ENCODE data around the gene CUL1. TPM values are rescaled to one million over a fixed set of nuclear protein-coding genes. Genes with fewer than 3 reads are reported as not detected.

Gene CUL1
- total RNA-seq, 1 experiment from 2014 or later = 43.6 TPM

DNA sequence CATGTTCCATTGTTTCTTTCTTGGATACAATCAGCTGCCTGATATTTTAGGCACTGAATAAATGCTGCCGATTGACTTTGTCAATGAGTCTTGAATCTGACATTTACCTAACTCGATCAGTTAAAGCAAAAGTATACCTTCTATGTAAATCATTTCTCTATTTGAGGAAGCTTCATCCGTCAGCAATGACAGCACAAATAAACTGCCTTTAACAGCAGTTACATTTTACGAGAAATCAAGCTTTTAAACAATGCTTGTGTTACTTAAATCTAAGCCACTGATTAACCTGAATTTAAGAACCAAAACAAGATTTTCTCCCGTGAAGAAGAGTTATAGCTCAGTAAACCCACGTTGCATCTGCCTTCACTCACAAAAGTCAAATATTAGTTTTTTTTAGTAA, 71.3 kb downstream of the CUL1 start:
- no peak overlapping the region for H3K27ac ChIP-seq (ENCODE audit: low read length)
- H3K9ac ChIP-seq (ENCODE audit: low read length) = no peak overlapping the region
- no peaks in the 10 kb centered on the region for H3K9me3 ChIP-seq (ENCODE audit: low read length)
- no peaks in the 10 kb centered on the region for H3F3A ChIP-seq (ENCODE audit: low read length, unreplicated experiment)
- CTCF ChIA-PET = no interaction called here
- no peak for ATAC-seq
- peaks cover 17% of the 10 kb centered on the region for H3K4me1 ChIP-seq (ENCODE audit: insufficient read depth, low read length)
- no peak for DNase-seq
- no peaks in the 10 kb centered on the region for H3K27me3 ChIP-seq (ENCODE audit: low read length)
- no peak overlapping the region for H3K4me3 ChIP-seq (ENCODE audit: low read length)
- no peaks in the 10 kb centered on the region for H4K20me1 ChIP-seq (ENCODE audit: low read length)
- TF ChIP-seq, protein P1, sequence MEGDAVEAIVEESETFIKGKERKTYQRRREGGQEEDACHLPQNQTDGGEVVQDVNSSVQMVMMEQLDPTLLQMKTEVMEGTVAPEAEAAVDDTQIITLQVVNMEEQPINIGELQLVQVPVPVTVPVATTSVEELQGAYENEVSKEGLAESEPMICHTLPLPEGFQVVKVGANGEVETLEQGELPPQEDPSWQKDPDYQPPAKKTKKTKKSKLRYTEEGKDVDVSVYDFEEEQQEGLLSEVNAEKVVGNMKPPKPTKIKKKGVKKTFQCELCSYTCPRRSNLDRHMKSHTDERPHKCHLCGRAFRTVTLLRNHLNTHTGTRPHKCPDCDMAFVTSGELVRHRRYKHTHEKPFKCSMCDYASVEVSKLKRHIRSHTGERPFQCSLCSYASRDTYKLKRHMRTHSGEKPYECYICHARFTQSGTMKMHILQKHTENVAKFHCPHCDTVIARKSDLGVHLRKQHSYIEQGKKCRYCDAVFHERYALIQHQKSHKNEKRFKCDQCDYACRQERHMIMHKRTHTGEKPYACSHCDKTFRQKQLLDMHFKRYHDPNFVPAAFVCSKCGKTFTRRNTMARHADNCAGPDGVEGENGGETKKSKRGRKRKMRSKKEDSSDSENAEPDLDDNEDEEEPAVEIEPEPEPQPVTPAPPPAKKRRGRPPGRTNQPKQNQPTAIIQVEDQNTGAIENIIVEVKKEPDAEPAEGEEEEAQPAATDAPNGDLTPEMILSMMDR (conservative IDR thresholded peaks at IDR 0.05; ENCODE audit: low read depth, low read length) = no peak
- TF ChIP-seq EZH2phosphoT487 (IDR thresholded peaks at IDR 0.05; ENCODE audit: borderline replicate concordance, low read length) = no peak
- TF ChIP-seq EZH2 (IDR thresholded peaks at IDR 0.05; ENCODE audit: low read length, unreplicated experiment) = no peak
- H3K4me2 ChIP-seq (ENCODE audit: low read length) = no peak overlapping the region
- no peaks in the 10 kb centered on the region for H3K9me2 ChIP-seq (replicated peaks; ENCODE audit: low read length)
- POLR2A ChIA-PET (ENCODE audit: unreplicated experiment) = no interaction called here
- no TSS peak for BruUV-seq (replicated peaks)
- intact Hi-C loops (cut with micrococcal nuclease) = loop anchor here (5.0 kb wide), 1 partner anchor 68 kb away; no protein-coding TSS in a partner anchor
- peaks cover 8% of the 10 kb centered on the region for H3K79me2 ChIP-seq (ENCODE audit: low read length)
- peaks cover 38% of the 10 kb centered on the region for H3K36me3 ChIP-seq (ENCODE audit: low read depth, low read length)
- H2AFZ ChIP-seq (ENCODE audit: low read length) = no peak overlapping the region

DNA sequence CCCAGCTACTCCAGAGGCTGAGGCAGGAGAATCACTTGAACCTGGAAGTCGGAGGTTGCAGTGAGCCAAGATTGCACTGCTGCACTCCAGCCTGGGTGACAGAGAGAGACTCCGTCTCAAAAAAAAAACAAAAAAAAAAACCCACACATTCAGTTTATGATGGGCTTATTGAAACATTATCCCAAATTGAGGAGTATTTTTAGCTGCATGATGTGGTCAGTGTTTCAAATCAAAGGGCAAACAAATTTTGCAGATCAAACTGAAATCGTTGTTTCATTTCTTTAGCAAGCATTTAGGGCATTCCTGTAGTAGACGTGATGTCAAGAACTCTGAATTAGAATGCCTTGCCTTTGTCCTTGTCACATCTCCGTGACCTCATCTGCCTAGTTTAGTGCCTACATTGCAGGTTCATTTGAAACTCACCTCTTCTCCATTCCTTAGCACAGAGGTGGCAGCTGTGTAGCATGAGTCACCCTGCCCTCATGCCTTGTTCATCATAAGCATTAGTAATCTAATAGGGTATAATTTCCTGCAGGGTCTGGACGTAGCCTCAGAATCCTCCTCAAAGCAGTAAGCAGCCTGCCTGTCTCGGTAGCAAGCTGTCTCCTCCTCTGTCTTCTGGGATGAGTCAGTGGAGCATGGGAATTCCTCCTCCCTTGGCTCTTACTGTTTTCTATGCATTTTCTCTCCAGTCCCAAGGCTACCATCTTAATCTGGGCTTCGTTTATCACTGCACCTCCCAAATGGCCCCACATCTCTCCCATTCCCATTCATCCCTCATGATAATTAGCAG, 73.8 kb downstream of the CUL1 start:
- Histone ChIP-seq H3K27me3 (ENCODE audit: low read length) (no peaks in the 10 kb centered on the region), H3K4me2 (ENCODE audit: low read length) (peak overlapping the region; percentile 41), H3K9me2 (replicated peaks; ENCODE audit: low read length) (no peaks in the 10 kb centered on the region), H2AFZ (ENCODE audit: low read length) (no peak overlapping the region), H3K9me3 (ENCODE audit: low read length) (no peaks in the 10 kb centered on the region), H3K4me3 (ENCODE audit: low read length) (no peak overlapping the region), H3K4me1 (ENCODE audit: insufficient read depth, low read length) (peaks cover 17% of the 10 kb centered on the region), H3K9ac (ENCODE audit: low read length) (no peak overlapping the region), H3F3A (ENCODE audit: low read length, unreplicated experiment) (no peaks in the 10 kb centered on the region), H3K79me2 (ENCODE audit: low read length) (peaks cover 8% of the 10 kb centered on the region), H3K27ac (ENCODE audit: low read length) (peak overlapping the region; percentile 57), H3K36me3 (ENCODE audit: low read depth, low read length) (peaks cover 31% of the 10 kb centered on the region), H4K20me1 (ENCODE audit: low read length) (no peaks in the 10 kb centered on the region)
- peak; percentile 99 for ATAC-seq
- POLR2A ChIA-PET (ENCODE audit: unreplicated experiment) = interaction anchor here (0.6 kb wide), 1 partner anchor 164 kb away, joined by 11 read pairs; no protein-coding TSS in a partner anchor
- CTCF ChIA-PET = interaction anchor here (1.1 kb wide), 1 partner anchor 84 kb away, joined by 4 read pairs; no protein-coding TSS in a partner anchor
- BruUV-seq (replicated peaks) = no TSS peak
- TF ChIP-seq EZH2phosphoT487 (IDR thresholded peaks at IDR 0.05; ENCODE audit: borderline replicate concordance, low read length) (no peak), EZH2 (IDR thresholded peaks at IDR 0.05; ENCODE audit: low read length, unreplicated experiment) (no peak)
- TF ChIP-seq, protein P1 (conservative IDR thresholded peaks at IDR 0.05; ENCODE audit: low read depth, low read length) = no peak
- DNase-seq = peak; percentile 92
- intact Hi-C loops (cut with micrococcal nuclease) = loop anchor here (1.0 to 5.0 kb wide), 2 partner anchors 70 to 197 kb away; no protein-coding TSS in a partner anchor

DNA sequence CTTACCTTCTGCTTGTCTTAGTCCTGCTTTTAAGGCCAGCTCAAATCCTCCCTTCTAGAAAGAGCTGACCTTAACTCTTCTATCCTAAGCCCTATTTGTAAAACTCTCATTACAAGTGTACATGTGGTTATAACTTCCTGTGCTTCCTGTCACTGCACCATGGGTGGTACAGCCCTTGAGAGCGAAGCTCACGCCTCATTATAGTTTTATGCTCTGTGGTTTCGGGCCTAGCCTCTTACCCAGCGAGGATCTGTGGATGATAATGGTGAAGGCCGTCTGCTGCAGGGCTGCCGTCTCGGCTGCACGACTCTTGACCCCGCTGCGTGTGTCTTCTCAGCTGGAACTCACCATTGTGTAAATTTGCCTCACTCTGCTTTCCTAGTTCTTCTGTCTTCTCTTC, 74.6 kb downstream of the CUL1 start:
- H3K9me2 ChIP-seq (replicated peaks; ENCODE audit: low read length) = no peaks in the 10 kb centered on the region
- peak overlapping the region; percentile 41; the same call in 1 of the 2 replicates for H3K4me2 ChIP-seq (ENCODE audit: low read length)
- peaks cover 17% of the 10 kb centered on the region for H3K4me1 ChIP-seq (ENCODE audit: insufficient read depth, low read length)
- intact Hi-C loops (cut with micrococcal nuclease) = loop anchor here (5.0 kb wide), 1 partner anchor 71 kb away; no protein-coding TSS in a partner anchor
- no peaks in the 10 kb centered on the region for H3F3A ChIP-seq (ENCODE audit: low read length, unreplicated experiment)
- BruUV-seq (replicated peaks) = no TSS peak
- peaks cover 29% of the 10 kb centered on the region for H3K36me3 ChIP-seq (ENCODE audit: low read depth, low read length)
- DNase-seq = no peak
- H3K9ac ChIP-seq (ENCODE audit: low read length) = no peak overlapping the region
- no peaks in the 10 kb centered on the region for H4K20me1 ChIP-seq (ENCODE audit: low read length)
- peaks cover 8% of the 10 kb centered on the region for H3K79me2 ChIP-seq (ENCODE audit: low read length)
- no peak overlapping the region for H2AFZ ChIP-seq (ENCODE audit: low read length)
- CTCF ChIA-PET = interaction anchor here (1.1 kb wide), 1 partner anchor 83 kb away, joined by 4 read pairs; no protein-coding TSS in a partner anchor
- POLR2A ChIA-PET (ENCODE audit: unreplicated experiment) = no interaction called here
- H3K27me3 ChIP-seq (ENCODE audit: low read length) = no peaks in the 10 kb centered on the region
- ATAC-seq = no peak
- H3K4me3 ChIP-seq (ENCODE audit: low read length) = no peak overlapping the region
- H3K27ac ChIP-seq (ENCODE audit: low read length) = peak overlapping the region; percentile 57
- TF ChIP-seq EZH2 (IDR thresholded peaks at IDR 0.05; ENCODE audit: low read length, unreplicated experiment) (no peak), EZH2phosphoT487 (IDR thresholded peaks at IDR 0.05; ENCODE audit: borderline replicate concordance, low read length) (no peak)
- TF ChIP-seq, protein P1 (conservative IDR thresholded peaks at IDR 0.05; ENCODE audit: low read depth, low read length) = no peak
- no peaks in the 10 kb centered on the region for H3K9me3 ChIP-seq (ENCODE audit: low read length)

All from PC-3 (cell line).